Trophoblast cell (in vitro differentiated cells and primary cell): ENCODE data around the gene RBM17.

Experiments used
- DNase-seq, 2 donors: peaks; one replicate each; pipeline ENCODE4 v3.0.0-alpha.2; 2016
- H2AFZ ChIP-seq: 2 replicates; pipeline ENCODE4 v1.6.1; 2013; ENCODE audit warnings: low read length, moderate library complexity, mild to moderate bottlenecking; ENCODE audit not compliant: insufficient read depth, poor library complexity
- H2AK5ac ChIP-seq: 2 replicates; pipeline ENCODE4 v1.6.1; 2013; ENCODE audit warnings: mild to moderate bottlenecking, low read length
- H2BK120ac ChIP-seq: 2 replicates; pipeline ENCODE4 v1.6.1; 2013; ENCODE audit warnings: low read length, mild to moderate bottlenecking, moderate library complexity; ENCODE audit not compliant: insufficient read depth, poor library complexity
- H2BK12ac ChIP-seq: 2 replicates; pipeline ENCODE4 v1.6.1; 2013; ENCODE audit warnings: mild to moderate bottlenecking, low read length, moderate library complexity
- H2BK5ac ChIP-seq: 2 replicates; pipeline ENCODE4 v1.6.1; 2013; ENCODE audit warnings: low read length, low read depth, moderate library complexity, mild to moderate bottlenecking; ENCODE audit not compliant: poor library complexity
- H3K14ac ChIP-seq: 2 replicates; pipeline ENCODE4 v1.6.1; 2013; ENCODE audit warnings: mild to moderate bottlenecking, low read length
- H3K18ac ChIP-seq: 2 replicates; pipeline ENCODE4 v1.6.1; 2013; ENCODE audit warnings: mild to moderate bottlenecking, low read length
- H3K23ac ChIP-seq: 2 replicates; pipeline ENCODE4 v1.6.1; 2013; ENCODE audit warnings: low read length
- H3K27ac ChIP-seq: 2 replicates; pipeline ENCODE4 v1.5.1; 2013; ENCODE audit warnings: low read depth, mild to moderate bottlenecking, inconsistent platforms, low read length, moderate library complexity
- H3K27me3 ChIP-seq: 2 replicates; pipeline ENCODE4 v1.6.1; 2013; ENCODE audit warnings: inconsistent platforms, mild to moderate bottlenecking, low read length, moderate library complexity; ENCODE audit not compliant: insufficient read depth
- H3K36me3 ChIP-seq, 2 experiments: 1 replicate in 1 of 2; 2 replicates in 1 of 2; pipeline ENCODE4 v1.6.1; 2013; ENCODE audit warnings: low read length in 2 of 2, mild to moderate bottlenecking in 2 of 2, moderate library complexity in 1 of 2; ENCODE audit not compliant: insufficient read depth in 2 of 2, control insufficient read depth in 1 of 2
- H3K4ac ChIP-seq: 2 replicates; pipeline ENCODE4 v1.6.1; 2013; ENCODE audit warnings: low read depth, mild to moderate bottlenecking, low read length, moderate library complexity
- H3K4me1 ChIP-seq, 2 experiments: 1 replicate in 1 of 2; 2 replicates in 1 of 2; pipeline ENCODE4 v1.6.1; 2013; ENCODE audit warnings: low read length in 2 of 2, mild to moderate bottlenecking in 2 of 2, moderate library complexity in 1 of 2; ENCODE audit not compliant: insufficient read depth in 2 of 2, control insufficient read depth in 1 of 2
- H3K4me2 ChIP-seq: 2 replicates; pipeline ENCODE4 v1.6.1; 2013; ENCODE audit warnings: inconsistent platforms, mild to moderate bottlenecking, low read length, moderate library complexity
- H3K4me3 ChIP-seq: 2 replicates; pipeline ENCODE4 v1.5.1; 2013; ENCODE audit warnings: mild to moderate bottlenecking, low read depth, low read length, inconsistent platforms
- H3K79me1 ChIP-seq: one replicate; pipeline ENCODE4 v1.6.1; 2013; ENCODE audit warnings: low read length
- H3K79me2 ChIP-seq: 2 replicates; pipeline ENCODE4 v1.6.1; 2013; ENCODE audit warnings: low read length, mild to moderate bottlenecking; ENCODE audit not compliant: control insufficient read depth, insufficient read depth, poor library complexity
- H3K9ac ChIP-seq: 2 replicates; pipeline ENCODE4 v1.6.1; 2013; ENCODE audit warnings: mild to moderate bottlenecking, low read length
- H3K9me3 ChIP-seq: 2 replicates; pipeline ENCODE4 v1.6.1; 2013; ENCODE audit warnings: low read depth, mild to moderate bottlenecking, control low read depth, inconsistent platforms, low read length; ENCODE audit not compliant: insufficient read depth
- H4K12ac ChIP-seq: 2 replicates; pipeline ENCODE4 v1.6.1; 2013; ENCODE audit warnings: low read depth, mild to moderate bottlenecking, low read length, moderate library complexity
- H4K8ac ChIP-seq: 2 replicates; pipeline ENCODE4 v1.6.1; 2013; ENCODE audit warnings: low read depth, mild to moderate bottlenecking, low read length, moderate library complexity
- H4K91ac ChIP-seq: one replicate; pipeline ENCODE4 v1.6.1; 2013; ENCODE audit warnings: low read depth, mild to moderate bottlenecking, low read length, moderate library complexity
- WGBS: extraction: QIAGEN DNeasy Blood & Tissue Kit; methylation state at CpG from one replicate; pipeline ENCODE4 v1.1.7; 2013; ENCODE audit warnings: missing lambda C conversion rate; ENCODE audit not compliant: insufficient read length, insufficient coverage; ENCODE audit errors: extremely low coverage; 5-methylcytosine and 5-hydroxymethylcytosine counted together

The RBM17 gene

DNA sequence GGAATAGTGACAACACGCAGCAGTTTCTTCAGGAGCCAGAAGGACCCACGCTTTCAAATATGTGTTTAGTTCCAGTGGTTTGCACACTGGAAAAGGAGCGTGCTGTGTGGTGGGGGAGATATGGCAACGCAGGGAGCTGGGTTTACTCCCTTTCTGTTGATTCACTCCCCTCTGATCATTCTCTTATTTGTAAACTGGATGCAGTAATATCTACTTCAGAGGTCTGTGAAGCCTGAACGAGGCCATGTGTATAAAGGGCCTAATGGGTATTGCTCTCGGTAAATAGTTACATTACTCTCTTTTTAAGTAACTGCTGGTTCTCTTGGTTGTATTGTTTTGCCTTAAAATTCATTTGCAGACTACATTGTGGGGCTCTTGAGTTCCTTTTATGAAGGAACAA, 19.2 kb downstream of the RBM17 start:
- Histone ChIP-seq H4K8ac (no peak overlapping the region), H3K4ac (no peak overlapping the region), H3K4me3 (no peak overlapping the region), H2AK5ac (no peak overlapping the region), H4K91ac (no peak overlapping the region), H3K27ac (no peak overlapping the region), H3K79me1 (no peaks in the 10 kb centered on the region), H3K79me2 (no peaks in the 10 kb centered on the region), H2BK5ac (no peak overlapping the region), H2BK120ac (no peak overlapping the region), H3K14ac (no peak overlapping the region), H3K4me2 (no peak overlapping the region), H2AFZ (no peak overlapping the region), H3K9me3 (no peaks in the 10 kb centered on the region), H3K18ac (no peak overlapping the region), H4K12ac (no peak overlapping the region), H2BK12ac (no peak overlapping the region), H3K36me3 (peaks cover 24 to 46% of the 10 kb centered on the region in 2 experiments), H3K23ac (no peak overlapping the region), H3K4me1 (no peaks in the 10 kb centered on the region), H3K9ac (no peak overlapping the region), H3K27me3 (no peaks in the 10 kb centered on the region)
- DNase-seq, result no peak
- no CpG with 5 or more reads among the region's 6 CpGs for WGBS

DNA sequence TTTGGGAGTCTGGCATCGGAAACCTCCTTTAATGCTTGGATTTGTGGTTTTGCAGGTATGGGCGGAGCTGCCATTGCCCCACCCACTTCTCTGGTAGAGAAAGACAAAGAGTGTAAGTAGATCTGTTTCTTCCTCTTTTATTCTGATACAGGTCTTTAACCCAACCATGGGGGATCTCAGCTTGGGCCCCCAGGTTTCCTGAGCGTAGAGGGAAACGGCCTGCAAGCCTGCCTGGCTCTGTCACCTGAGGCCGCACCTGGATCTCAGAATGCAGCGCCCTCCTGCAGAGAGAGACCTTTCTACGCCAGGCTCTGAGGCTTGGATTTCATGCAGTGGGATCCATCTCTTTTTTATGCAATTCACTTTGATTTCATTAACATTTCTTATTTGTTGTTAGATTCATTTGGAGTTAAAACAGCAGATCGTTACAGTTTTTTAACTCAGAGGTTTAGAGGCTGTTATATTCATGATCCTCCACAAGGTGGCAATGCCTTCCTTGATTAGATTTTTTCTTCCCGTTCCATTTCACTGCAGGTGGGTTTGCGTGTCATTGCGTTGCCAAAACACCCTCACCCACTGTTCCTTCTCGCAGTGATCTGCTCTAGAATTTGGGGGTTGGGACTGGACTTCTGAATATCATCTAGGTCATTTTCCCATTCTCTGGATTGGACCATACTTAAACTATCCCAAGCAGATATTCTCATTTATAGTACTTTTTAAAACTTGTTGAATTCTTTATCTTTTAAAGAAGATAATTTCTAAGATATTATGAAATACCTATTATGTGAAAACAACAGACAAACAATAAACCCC, 20.0 kb downstream of the RBM17 start:
- Histone ChIP-seq H3K9me3 (no peaks in the 10 kb centered on the region), H3K27me3 (no peaks in the 10 kb centered on the region), H3K14ac (no peak overlapping the region), H2BK12ac (no peak overlapping the region), H2AK5ac (no peak overlapping the region), H3K9ac (no peak overlapping the region), H4K8ac (no peak overlapping the region), H3K18ac (no peak overlapping the region), H3K4me2 (no peak overlapping the region), H4K12ac (no peak overlapping the region), H3K36me3 (peaks cover 25 to 50% of the 10 kb centered on the region in 2 experiments), H3K4me1 (no peaks in the 10 kb centered on the region), H2BK120ac (no peak overlapping the region), H3K79me1 (no peaks in the 10 kb centered on the region), H3K27ac (no peak overlapping the region), H3K4me3 (no peak overlapping the region), H2BK5ac (no peak overlapping the region), H3K79me2 (no peaks in the 10 kb centered on the region), H4K91ac (no peak overlapping the region), H3K23ac (no peak overlapping the region), H3K4ac (no peak overlapping the region), H2AFZ (no peak overlapping the region)
- no CpG with 5 or more reads among the region's 12 CpGs for WGBS
- DNase-seq, result peak in 1 of 2 donors; percentile 64

DNA sequence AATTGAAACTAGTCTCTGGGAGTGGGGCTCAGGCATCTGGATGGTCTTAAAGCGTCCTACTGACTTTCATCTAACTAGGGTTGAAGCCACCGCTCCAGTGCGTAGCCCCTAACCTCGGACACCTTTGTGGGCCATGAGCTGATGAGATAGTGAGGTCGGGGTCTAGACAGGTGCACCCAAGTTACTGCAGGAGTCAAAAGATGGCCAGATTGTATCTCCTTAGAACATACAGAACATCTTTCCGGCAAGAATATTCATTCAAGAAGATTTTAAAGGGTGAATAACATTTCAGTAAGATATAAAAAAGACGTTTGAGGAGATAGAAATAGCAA, 20.6 kb downstream of the RBM17 start:
- no peak for DNase-seq
- Histone ChIP-seq H3K4me1 (no peaks in the 10 kb centered on the region), H4K12ac (no peak overlapping the region), H2AK5ac (no peak overlapping the region), H4K8ac (no peak overlapping the region), H2AFZ (no peak overlapping the region), H3K9me3 (no peaks in the 10 kb centered on the region), H2BK12ac (no peak overlapping the region), H3K36me3 (peaks cover 25 to 50% of the 10 kb centered on the region in 2 experiments), H3K18ac (no peak overlapping the region), H3K79me2 (no peaks in the 10 kb centered on the region), H3K9ac (no peak overlapping the region), H3K4me3 (no peak overlapping the region), H3K23ac (no peak overlapping the region), H2BK120ac (no peak overlapping the region), H3K27me3 (no peaks in the 10 kb centered on the region), H3K14ac (no peak overlapping the region), H2BK5ac (no peak overlapping the region), H4K91ac (no peak overlapping the region), H3K79me1 (no peaks in the 10 kb centered on the region), H3K4ac (no peak overlapping the region), H3K27ac (no peak overlapping the region), H3K4me2 (no peak overlapping the region)
- 100% methylated on average over 1 of the region's 7 CpGs for WGBS

DNA sequence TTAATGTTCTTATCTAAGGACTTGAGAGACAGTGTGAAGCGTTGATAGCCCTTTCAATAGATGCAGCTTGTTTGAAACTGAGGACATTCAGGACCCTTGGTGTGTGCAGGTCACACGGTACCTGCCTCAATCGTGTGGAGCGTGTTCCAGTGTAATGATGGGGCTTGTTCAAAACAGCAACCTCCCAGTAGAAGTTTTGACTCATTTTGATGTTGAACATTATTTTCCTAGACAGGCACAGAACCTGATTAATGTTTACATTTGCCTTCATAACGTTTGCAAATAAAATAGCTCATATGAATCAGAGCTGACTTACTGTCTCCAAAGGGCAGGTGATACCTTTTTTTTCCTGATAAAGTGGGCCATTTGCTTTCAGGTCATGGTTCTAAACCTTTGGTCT, 21.3 kb downstream of the RBM17 start:
- no peak overlapping the region for H3K4me3 ChIP-seq
- no peaks in the 10 kb centered on the region for H3K79me1 ChIP-seq
- no peak overlapping the region for H2AK5ac ChIP-seq
- no peak for DNase-seq
- H4K12ac ChIP-seq, result no peak overlapping the region
- no CpG with 5 or more reads among the region's 5 CpGs for WGBS
- no peak overlapping the region for H3K27ac ChIP-seq
- H3K79me2 ChIP-seq, result no peaks in the 10 kb centered on the region
- peaks cover 25 to 52% of the 10 kb centered on the region in 2 experiments for H3K36me3 ChIP-seq
- no peak overlapping the region for H3K23ac ChIP-seq
- H4K8ac ChIP-seq, result no peak overlapping the region
- H2BK12ac ChIP-seq, result no peak overlapping the region
- no peak overlapping the region for H3K14ac ChIP-seq
- no peak overlapping the region for H3K9ac ChIP-seq
- H2BK5ac ChIP-seq, result no peak overlapping the region
- H3K27me3 ChIP-seq, result no peaks in the 10 kb centered on the region
- no peak overlapping the region for H2BK120ac ChIP-seq
- no peak overlapping the region for H2AFZ ChIP-seq
- H3K18ac ChIP-seq, result no peak overlapping the region
- no peaks in the 10 kb centered on the region for H3K9me3 ChIP-seq
- H4K91ac ChIP-seq, result no peak overlapping the region
- H3K4me1 ChIP-seq, result no peaks in the 10 kb centered on the region
- H3K4me2 ChIP-seq, result no peak overlapping the region
- no peak overlapping the region for H3K4ac ChIP-seq
